ENCODE measurements around the gene PTPN11.

GRCh38 chr12:112486361-112486760 lies 67.6 kb downstream of the PTPN11 start:
- TF ChIP-seq CTCF (optimal IDR thresholded peaks at IDR 0.05 in 1 of 3, IDR thresholded peaks at IDR 0.05 in 1 of 3, conservative IDR thresholded peaks at IDR 0.05 in 1 of 3; ENCODE audit: extremely low read depth in 1 of 3, insufficient read depth in 2 of 3, low read length in 3 of 3) = no peak
- no peak for TF ChIP-seq EZH2 (IDR thresholded peaks at IDR 0.05; ENCODE audit: low read length)
